Sigmoid colon (tissue), 7 donors: ENCODE measurements around the gene CST8. TPM values are rescaled to one million over a fixed set of nuclear protein-coding genes. Genes with fewer than 3 reads are reported as not detected.

Experiments used
- DNase-seq: peaks from one replicate; pipeline ENCODE4 v3.0.0-alpha.2; 2019
- H3K27ac ChIP-seq, 4 donors: fragments of 200-600 bp; sonication (generic); one replicate each; pipeline ENCODE4 v1.5.1; 2016 to 2019; ENCODE audit warnings: mild to moderate bottlenecking in 1 of 4
- H3K27me3 ChIP-seq, 3 donors: fragments of 200-600 bp; sonication (generic); one replicate each; pipeline ENCODE4 v1.5.1; 2019; ENCODE audit warnings: mild to moderate bottlenecking in 1 of 3
- H3K36me3 ChIP-seq, 4 donors: fragments of 200-600 bp; sonication (generic); one replicate each; pipeline ENCODE4 v1.5.1; 2016 to 2019
- H3K4me1 ChIP-seq, 4 donors: fragments of 200-600 bp; sonication (generic); one replicate each; pipeline ENCODE4 v1.5.1; 2017 to 2019
- H3K4me3 ChIP-seq, 4 donors: fragments of 200-600 bp; sonication (generic); one replicate each; pipeline ENCODE4 v1.5.1; 2017 to 2019; ENCODE audit warnings: mild to moderate bottlenecking in 2 of 4, moderate library complexity in 1 of 4
- H3K9me3 ChIP-seq, 4 donors: fragments of 200-600 bp in 3 of 4; sonication (generic) in 3 of 4; one replicate each; pipeline versions ENCODE4 v1.5.1 to v1.6.1; 2013 to 2019
- EP300 ChIP-seq, 4 donors: sonication (generic); formaldehyde crosslinking; IDR thresholded peaks; one replicate each; pipeline ENCODE4 v1.6.1; 2017; ENCODE audit warnings: antibody characterized with exemption in 4 of 4
- POLR2A ChIP-seq, 2 donors: fragments of 450-650 bp; IDR thresholded peaks; one replicate each; pipeline ENCODE4 v1.6.1; 2016; ENCODE audit warnings: antibody characterized with exemption in 2 of 2, mild to moderate bottlenecking in 2 of 2, moderate library complexity in 2 of 2
- POLR2AphosphoS5 ChIP-seq, 4 donors: sonication (generic); formaldehyde crosslinking; IDR thresholded peaks; one replicate each; pipeline ENCODE4 v1.6.1; 2017; ENCODE audit warnings: antibody characterized with exemption in 4 of 4
- WGBS, 2 donors: extraction: QIAGEN DNeasy Blood & Tissue Kit; methylation state at CpG; one replicate each; pipeline ENCODE4 v1.1.7; 2013; 5-methylcytosine and 5-hydroxymethylcytosine counted together
- intact Hi-C: fragments of 100-400 bp; cut with DNase I; formaldehyde crosslinking; loops from one replicate; pipeline ENCODE4 v1.15.1; 2023
- polyA plus RNA-seq, 3 donors: library from polyadenylated mRNA; stranded (reverse); fragments of 200-250 nt; gene quantifications; one replicate each; pipeline ENCODE4 v1.2.3, GENCODE V29; 2013
- total RNA-seq, 4 donors: library from RNA; depleted of rRNA; stranded (reverse); fragments of >200 nt; gene quantifications; one replicate each; pipeline ENCODE4 v1.1.0, GENCODE V29; 2016
- TF ChIP-seq, protein P1 (sequence below), 4 experiments: fragments of 450-650 bp in 3 of 4; fragments of 200-600 bp in 1 of 4; IDR thresholded peaks; one replicate each; pipeline ENCODE4 v1.5.1; 2016 to 2019; ENCODE audit warnings: antibody characterized with exemption in 4 of 4, mild to moderate bottlenecking in 3 of 4, moderate library complexity in 2 of 4
- donor health status: healthy with polysubstance abuse.
- donor health status: Bipolar disorder and iron deficiency.
- donor health status: healthy.

Gene CST8
- total and polyA plus RNA-seq, 7 donors, result not detected

GRCh38 chr20:23514848-23515247 is 23.9 kb downstream of the CST8 start:
- DNase-seq, result no peak
- intact Hi-C loops, result no loop called here
- TF ChIP-seq, protein P1, sequence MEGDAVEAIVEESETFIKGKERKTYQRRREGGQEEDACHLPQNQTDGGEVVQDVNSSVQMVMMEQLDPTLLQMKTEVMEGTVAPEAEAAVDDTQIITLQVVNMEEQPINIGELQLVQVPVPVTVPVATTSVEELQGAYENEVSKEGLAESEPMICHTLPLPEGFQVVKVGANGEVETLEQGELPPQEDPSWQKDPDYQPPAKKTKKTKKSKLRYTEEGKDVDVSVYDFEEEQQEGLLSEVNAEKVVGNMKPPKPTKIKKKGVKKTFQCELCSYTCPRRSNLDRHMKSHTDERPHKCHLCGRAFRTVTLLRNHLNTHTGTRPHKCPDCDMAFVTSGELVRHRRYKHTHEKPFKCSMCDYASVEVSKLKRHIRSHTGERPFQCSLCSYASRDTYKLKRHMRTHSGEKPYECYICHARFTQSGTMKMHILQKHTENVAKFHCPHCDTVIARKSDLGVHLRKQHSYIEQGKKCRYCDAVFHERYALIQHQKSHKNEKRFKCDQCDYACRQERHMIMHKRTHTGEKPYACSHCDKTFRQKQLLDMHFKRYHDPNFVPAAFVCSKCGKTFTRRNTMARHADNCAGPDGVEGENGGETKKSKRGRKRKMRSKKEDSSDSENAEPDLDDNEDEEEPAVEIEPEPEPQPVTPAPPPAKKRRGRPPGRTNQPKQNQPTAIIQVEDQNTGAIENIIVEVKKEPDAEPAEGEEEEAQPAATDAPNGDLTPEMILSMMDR (IDR thresholded peaks at IDR 0.05), result no peak
- TF ChIP-seq POLR2A (IDR thresholded peaks at IDR 0.05) (no peak), POLR2AphosphoS5 (IDR thresholded peaks at IDR 0.05) (no peak), EP300 (IDR thresholded peaks at IDR 0.05) (no peak)
- 36 to 72% methylated on average over 1 of the region's 1 CpG for WGBS, 2 donors
- Histone ChIP-seq H3K4me3 (no peak overlapping the region), H3K36me3 (no peaks in the 10 kb centered on the region), H3K4me1 (no peaks in the 10 kb centered on the region), H3K27ac (no peak overlapping the region), H3K9me3 (no peaks in the 10 kb centered on the region), H3K27me3 (no peaks in the 10 kb centered on the region)

DNA sequence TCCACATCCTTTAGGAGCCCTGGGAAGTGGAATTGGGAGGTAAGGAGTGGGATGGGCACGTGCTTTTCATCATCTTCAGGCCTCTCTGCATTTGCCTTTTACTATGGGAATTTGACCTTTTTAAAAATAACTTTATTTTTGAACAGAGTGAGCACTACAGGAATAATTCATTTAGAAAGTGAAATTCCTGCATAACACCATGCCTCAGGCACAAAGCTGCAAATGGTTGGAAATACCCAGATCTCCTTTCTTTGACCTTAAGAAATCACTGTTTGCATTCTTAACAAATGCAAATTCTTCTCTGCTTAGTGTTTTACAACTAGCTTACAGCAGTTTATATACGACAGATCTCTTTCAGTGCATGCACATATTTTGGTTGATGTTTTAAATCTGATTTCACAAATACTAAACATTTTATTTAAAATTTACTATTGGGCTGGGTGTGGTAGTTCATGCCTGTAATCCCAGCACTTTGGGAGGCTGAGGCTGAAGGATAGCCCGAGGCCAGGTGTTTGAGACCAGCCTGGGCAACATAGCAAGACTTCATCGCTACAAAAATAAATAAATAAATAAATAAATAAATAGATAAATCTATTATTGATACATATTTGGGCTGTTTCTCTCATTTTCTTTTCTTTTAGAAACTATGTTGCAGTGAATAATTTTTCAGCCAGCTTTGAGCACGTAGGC is 24.5 kb downstream of the CST8 start:
- WGBS, 2 donors, result 63 to 72% methylated on average over 5 of the region's 5 CpGs
- Histone ChIP-seq H3K27me3 (no peaks in the 10 kb centered on the region), H3K27ac (no peak overlapping the region), H3K4me3 (no peak overlapping the region), H3K9me3 (no peaks in the 10 kb centered on the region), H3K4me1 (no peaks in the 10 kb centered on the region), H3K36me3 (no peaks in the 10 kb centered on the region)
- intact Hi-C loops, result no loop called here
- TF ChIP-seq POLR2AphosphoS5 (IDR thresholded peaks at IDR 0.05), result no peak
- TF ChIP-seq, protein P1 (IDR thresholded peaks at IDR 0.05), result no peak
- TF ChIP-seq POLR2A (IDR thresholded peaks at IDR 0.05), result no peak
- no peak for TF ChIP-seq EP300 (IDR thresholded peaks at IDR 0.05)
- no peak for DNase-seq

GRCh38 chr20:23517719-23518118 is 26.8 kb downstream of the CST8 start:
- Histone ChIP-seq H3K36me3 (no peaks in the 10 kb centered on the region), H3K27ac (no peak overlapping the region), H3K9me3 (no peaks in the 10 kb centered on the region), H3K4me3 (no peak overlapping the region), H3K27me3 (no peaks in the 10 kb centered on the region), H3K4me1 (no peaks in the 10 kb centered on the region)
- TF ChIP-seq POLR2AphosphoS5 (IDR thresholded peaks at IDR 0.05) (no peak), EP300 (IDR thresholded peaks at IDR 0.05) (no peak), POLR2A (IDR thresholded peaks at IDR 0.05) (no peak)
- TF ChIP-seq, protein P1 (IDR thresholded peaks at IDR 0.05), result no peak
- WGBS, 2 donors, result 80 to 82% methylated on average over 4 of the region's 4 CpGs
- DNase-seq, result no peak
- intact Hi-C loops, result no loop called here

- whole genome bisulfite sequencing, 2 donors, result 77 to 83% methylated on average over 6 of the region's 6 CpGs
- DNase-seq, result no peak
- no peaks in the 10 kb centered on the region for H3K36me3 ChIP-seq
- no peaks in the 10 kb centered on the region for H3K4me1 ChIP-seq
- intact Hi-C loops, result no loop called here
- TF ChIP-seq POLR2A (IDR thresholded peaks at IDR 0.05) (no peak), POLR2AphosphoS5 (IDR thresholded peaks at IDR 0.05) (no peak), EP300 (IDR thresholded peaks at IDR 0.05) (no peak)
- TF ChIP-seq, protein P1 (IDR thresholded peaks at IDR 0.05), result no peak
- no peaks in the 10 kb centered on the region for H3K9me3 ChIP-seq
- H3K4me3 ChIP-seq, result no peak overlapping the region
- H3K27ac ChIP-seq, result no peak overlapping the region
- no peaks in the 10 kb centered on the region for H3K27me3 ChIP-seq
Measured at GRCh38 chr20:23519556-23519955, 28.6 kb downstream of the CST8 start.

DNA sequence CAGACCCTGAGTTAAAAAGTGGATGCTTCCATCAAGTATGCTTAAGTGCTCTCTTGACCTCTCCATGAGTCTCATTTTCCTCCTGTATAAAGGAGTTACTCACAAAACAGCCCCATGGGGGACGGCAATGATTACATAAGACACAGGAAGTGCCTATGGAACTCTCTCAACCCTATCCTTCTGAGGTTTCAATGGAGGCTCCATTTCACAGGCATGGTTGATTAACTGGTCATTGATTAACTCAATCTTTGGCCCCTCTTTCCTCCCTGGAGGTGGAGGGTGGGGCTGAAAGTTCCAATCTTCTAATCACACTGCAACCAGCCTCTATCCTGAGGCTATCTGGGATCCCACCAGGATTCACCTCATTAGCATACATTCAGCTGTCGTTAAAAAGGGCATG is 29.3 kb downstream of the CST8 start:
- Histone ChIP-seq H3K27ac (no peak overlapping the region), H3K4me1 (no peaks in the 10 kb centered on the region), H3K4me3 (no peak overlapping the region), H3K9me3 (no peaks in the 10 kb centered on the region), H3K27me3 (no peaks in the 10 kb centered on the region), H3K36me3 (no peaks in the 10 kb centered on the region)
- 52 to 68% methylated on average over 2 of the region's 2 CpGs for WGBS, 2 donors
- no peak for DNase-seq
- TF ChIP-seq, protein P1 (IDR thresholded peaks at IDR 0.05), result no peak
- no peak for TF ChIP-seq EP300 (IDR thresholded peaks at IDR 0.05)
- no peak for TF ChIP-seq POLR2AphosphoS5 (IDR thresholded peaks at IDR 0.05)
- no peak for TF ChIP-seq POLR2A (IDR thresholded peaks at IDR 0.05)
- intact Hi-C loops, result no loop called here
